Measurements from ENCODE around the gene UGT1A6. TPM values are rescaled to one million over a fixed set of nuclear protein-coding genes. Genes with fewer than 3 reads are reported as not detected.

Gene UGT1A6
- total RNA-seq, 2 donors from 2014 or later = not detected

GRCh38 chr2:233681521-233682099, 11.1 kb upstream of the UGT1A6 start, which contains the start of gene UGT1A7:
UGT1A7 (plus strand) TSS chr2:233681901; CDS start chr2:233681938, 37 bp downstream.
- peaks cover 9% of the 10 kb centered on the region for H3K27me3 ChIP-seq (ENCODE audit: control insufficient read depth, insufficient read depth, low read length, poor library complexity, severe bottlenecking)
- Mint-ChIP-seq H3K9me3 (no peaks in the 10 kb centered on the region), H3K36me3 (ENCODE audit: low read depth) (no peaks in the 10 kb centered on the region), H3K27me3 (ENCODE audit: insufficient read depth) (peaks cover 7% of the 10 kb centered on the region), H3K4me1 (no peaks in the 10 kb centered on the region), H3K4me3 (no peak within 1 kb of the TSS), H3K27ac (no peak within 1 kb of the TSS)
- no peaks in the 10 kb centered on the region for H3K36me3 ChIP-seq (ENCODE audit: control insufficient read depth, insufficient read depth, low read length)
- DNase-seq = no peak
- TF ChIP-seq CTCF (conservative IDR thresholded peaks at IDR 0.05) = no peak
- no peak within 1 kb of the TSS for H3K27ac ChIP-seq (ENCODE audit: low read depth, low read length)
- 74 to 77% methylated on average over 3 to 5 of the region's 5 CpGs for WGBS, 2 experiments (ENCODE audit: insufficient coverage in 1 of 2, insufficient read length in 1 of 2)
- no peak within 1 kb of the TSS for H3K9ac ChIP-seq (ENCODE audit: extremely low read depth, low read length, poor library complexity, severe bottlenecking)
- no peaks in the 10 kb centered on the region for H3K9me3 ChIP-seq (ENCODE audit: control insufficient read depth, low read length)
- H3K4me3 ChIP-seq (ENCODE audit: low read length) = no peak within 1 kb of the TSS
- no peaks in the 10 kb centered on the region for H3K4me1 ChIP-seq (ENCODE audit: control insufficient read depth, insufficient read depth, low read length)

GRCh38 chr2:233684640-233685039, 8.1 kb upstream of the UGT1A6 start:
- H3K36me3 ChIP-seq (ENCODE audit: control insufficient read depth, insufficient read depth, low read length) = no peaks in the 10 kb centered on the region
- no peak for TF ChIP-seq CTCF (conservative IDR thresholded peaks at IDR 0.05)
- WGBS, 2 experiments (ENCODE audit: insufficient coverage in 1 of 2, insufficient read length in 1 of 2) = 63 to 88% methylated on average over 1 of the region's 1 CpG
- H3K27me3 ChIP-seq (ENCODE audit: control insufficient read depth, insufficient read depth, low read length, poor library complexity, severe bottlenecking) = no peaks in the 10 kb centered on the region
- Mint-ChIP-seq H3K36me3 (ENCODE audit: low read depth) (no peaks in the 10 kb centered on the region), H3K4me1 (peaks cover 12% of the 10 kb centered on the region), H3K9me3 (no peaks in the 10 kb centered on the region), H3K27ac (no peak overlapping the region), H3K27me3 (ENCODE audit: insufficient read depth) (no peaks in the 10 kb centered on the region), H3K4me3 (no peak overlapping the region)
- no peaks in the 10 kb centered on the region for H3K4me1 ChIP-seq (ENCODE audit: control insufficient read depth, insufficient read depth, low read length)
- no peak overlapping the region for H3K4me3 ChIP-seq (ENCODE audit: low read length)
- H3K9ac ChIP-seq (ENCODE audit: extremely low read depth, low read length, poor library complexity, severe bottlenecking) = no peak overlapping the region
- no peaks in the 10 kb centered on the region for H3K9me3 ChIP-seq (ENCODE audit: control insufficient read depth, low read length)
- no peak overlapping the region for H3K27ac ChIP-seq (ENCODE audit: low read depth, low read length)
- DNase-seq = no peak

GRCh38 chr2:233686928-233687327, 5.8 kb upstream of the UGT1A6 start:
- WGBS, 2 experiments (ENCODE audit: insufficient coverage in 1 of 2, insufficient read length in 1 of 2) = 88 to 100% methylated on average over 3 to 5 of the region's 5 CpGs

More at GRCh38 chr2:233686928-233687327, 5.8 kb upstream of the UGT1A6 start:
- no peaks in the 10 kb centered on the region for H3K9me3 Mint-ChIP-seq
- no peak overlapping the region for H3K9ac ChIP-seq (ENCODE audit: extremely low read depth, low read length, poor library complexity, severe bottlenecking)
- H3K9me3 ChIP-seq (ENCODE audit: control insufficient read depth, low read length) = no peaks in the 10 kb centered on the region
- no peak overlapping the region for H3K4me3 ChIP-seq (ENCODE audit: low read length)
- no peaks in the 10 kb centered on the region for H3K36me3 Mint-ChIP-seq (ENCODE audit: low read depth)
- no peak overlapping the region for H3K27ac ChIP-seq (ENCODE audit: low read depth, low read length)
- peaks cover 17% of the 10 kb centered on the region for H3K4me1 Mint-ChIP-seq
- H3K27me3 Mint-ChIP-seq (ENCODE audit: insufficient read depth) = no peaks in the 10 kb centered on the region
- H3K36me3 ChIP-seq (ENCODE audit: control insufficient read depth, insufficient read depth, low read length) = no peaks in the 10 kb centered on the region
- H3K4me3 Mint-ChIP-seq = no peak overlapping the region
- no peaks in the 10 kb centered on the region for H3K27me3 ChIP-seq (ENCODE audit: control insufficient read depth, insufficient read depth, low read length, poor library complexity, severe bottlenecking)
- no peak for TF ChIP-seq CTCF (conservative IDR thresholded peaks at IDR 0.05)
- H3K27ac Mint-ChIP-seq = no peak overlapping the region
- no peaks in the 10 kb centered on the region for H3K4me1 ChIP-seq (ENCODE audit: control insufficient read depth, insufficient read depth, low read length)
- no peak for DNase-seq
